ENCODE measurements around the gene PIWIL1.

Gene PIWIL1

GRCh38 chr12:130337488-130338303, at the start of gene PIWIL1:
PIWIL1 (plus strand) TSS chr12:130337887; CDS start chr12:130342592, 4,705 bp downstream.
- no peak for DNase-seq (ENCODE audit: low read depth)
- TF ChIP-seq, protein P1, sequence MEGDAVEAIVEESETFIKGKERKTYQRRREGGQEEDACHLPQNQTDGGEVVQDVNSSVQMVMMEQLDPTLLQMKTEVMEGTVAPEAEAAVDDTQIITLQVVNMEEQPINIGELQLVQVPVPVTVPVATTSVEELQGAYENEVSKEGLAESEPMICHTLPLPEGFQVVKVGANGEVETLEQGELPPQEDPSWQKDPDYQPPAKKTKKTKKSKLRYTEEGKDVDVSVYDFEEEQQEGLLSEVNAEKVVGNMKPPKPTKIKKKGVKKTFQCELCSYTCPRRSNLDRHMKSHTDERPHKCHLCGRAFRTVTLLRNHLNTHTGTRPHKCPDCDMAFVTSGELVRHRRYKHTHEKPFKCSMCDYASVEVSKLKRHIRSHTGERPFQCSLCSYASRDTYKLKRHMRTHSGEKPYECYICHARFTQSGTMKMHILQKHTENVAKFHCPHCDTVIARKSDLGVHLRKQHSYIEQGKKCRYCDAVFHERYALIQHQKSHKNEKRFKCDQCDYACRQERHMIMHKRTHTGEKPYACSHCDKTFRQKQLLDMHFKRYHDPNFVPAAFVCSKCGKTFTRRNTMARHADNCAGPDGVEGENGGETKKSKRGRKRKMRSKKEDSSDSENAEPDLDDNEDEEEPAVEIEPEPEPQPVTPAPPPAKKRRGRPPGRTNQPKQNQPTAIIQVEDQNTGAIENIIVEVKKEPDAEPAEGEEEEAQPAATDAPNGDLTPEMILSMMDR (IDR thresholded peaks at IDR 0.05; ENCODE audit: low read depth, low read length, missing control alignments): no peak

GRCh38 chr12:130288206-130288605, 49.5 kb upstream of the PIWIL1 start:
- H3K4me3 ChIP-seq (ENCODE audit: low read depth, low read length): no peak overlapping the region
- DNase-seq (ENCODE audit: low read depth): no peak
- TF ChIP-seq, protein P1 (IDR thresholded peaks at IDR 0.05; ENCODE audit: low read depth, low read length, missing control alignments): no peak

More at GRCh38 chr12:130337488-130338303, at the start of gene PIWIL1:
- no peak within 1 kb of the TSS for H3K4me3 ChIP-seq (ENCODE audit: low read depth, low read length)

- no peak for DNase-seq (ENCODE audit: low read depth)
- H3K4me3 ChIP-seq (ENCODE audit: low read depth, low read length): no peak overlapping the region
- TF ChIP-seq, protein P1 (IDR thresholded peaks at IDR 0.05; ENCODE audit: low read depth, low read length, missing control alignments): no peak
Measured at GRCh38 chr12:130288691-130289090, 49.0 kb upstream of the PIWIL1 start.

DNA sequence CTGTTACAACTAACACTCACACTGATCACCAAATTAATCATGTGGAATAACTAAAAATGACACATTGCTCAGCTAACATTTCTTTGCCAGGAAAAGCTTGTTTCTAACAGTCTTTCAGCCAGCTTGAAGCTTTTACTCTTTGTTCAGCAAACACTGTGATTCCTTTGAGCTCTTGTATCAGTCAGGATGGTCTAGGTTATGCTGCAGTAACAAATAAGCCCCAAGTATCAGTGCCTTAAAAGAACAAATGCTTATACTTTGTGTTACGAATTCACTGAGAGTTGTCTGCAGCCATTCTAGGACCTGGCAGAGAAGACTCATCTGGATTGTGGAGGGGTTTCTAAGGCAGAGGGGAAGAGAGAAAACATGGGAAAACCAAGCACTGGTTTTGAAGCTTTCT, 47.6 kb upstream of the PIWIL1 start:
- DNase-seq (ENCODE audit: low read depth): no peak

GRCh38 chr12:130298322-130299021, 39.2 kb upstream of the PIWIL1 start:
- H3K4me3 ChIP-seq (ENCODE audit: low read depth, low read length): no peak overlapping the region
- DNase-seq (ENCODE audit: low read depth): no peak
- TF ChIP-seq, protein P1 (IDR thresholded peaks at IDR 0.05; ENCODE audit: low read depth, low read length, missing control alignments): no peak

More for the DNA sequence above, 47.6 kb upstream of the PIWIL1 start:
- TF ChIP-seq, protein P1 (IDR thresholded peaks at IDR 0.05; ENCODE audit: low read depth, low read length, missing control alignments): no peak
- no peak overlapping the region for H3K4me3 ChIP-seq (ENCODE audit: low read depth, low read length)

- DNase-seq (ENCODE audit: low read depth): no peak
- TF ChIP-seq, protein P1 (IDR thresholded peaks at IDR 0.05; ENCODE audit: low read depth, low read length, missing control alignments): no peak
- no peak overlapping the region for H3K4me3 ChIP-seq (ENCODE audit: low read depth, low read length)
Measured at GRCh38 chr12:130299574-130299973, 38.1 kb upstream of the PIWIL1 start.

All from GM12864 (cell line).